ENCODE measurements around the gene BTNL3.

DNA sequence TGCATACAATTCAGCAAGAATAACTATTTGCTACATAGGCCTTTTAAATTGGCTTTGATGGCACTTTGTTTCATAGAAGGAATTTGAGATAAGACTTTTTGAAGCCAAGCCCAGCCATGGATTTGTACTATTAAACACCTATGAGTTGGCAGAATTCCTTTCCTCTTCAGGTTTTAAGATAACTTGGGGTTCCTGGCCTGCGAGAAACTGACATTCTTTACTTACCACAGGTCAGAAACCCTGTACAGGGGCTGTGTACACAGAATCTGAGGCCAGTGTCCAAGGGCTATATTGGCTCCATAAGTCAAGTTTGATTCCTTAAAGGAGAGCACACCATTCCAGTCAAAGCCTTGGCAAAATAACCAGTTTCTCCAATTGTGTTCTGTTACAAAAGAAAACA, 10.8 kb upstream of the BTNL3 start:
- TF ChIP-seq, protein P1, sequence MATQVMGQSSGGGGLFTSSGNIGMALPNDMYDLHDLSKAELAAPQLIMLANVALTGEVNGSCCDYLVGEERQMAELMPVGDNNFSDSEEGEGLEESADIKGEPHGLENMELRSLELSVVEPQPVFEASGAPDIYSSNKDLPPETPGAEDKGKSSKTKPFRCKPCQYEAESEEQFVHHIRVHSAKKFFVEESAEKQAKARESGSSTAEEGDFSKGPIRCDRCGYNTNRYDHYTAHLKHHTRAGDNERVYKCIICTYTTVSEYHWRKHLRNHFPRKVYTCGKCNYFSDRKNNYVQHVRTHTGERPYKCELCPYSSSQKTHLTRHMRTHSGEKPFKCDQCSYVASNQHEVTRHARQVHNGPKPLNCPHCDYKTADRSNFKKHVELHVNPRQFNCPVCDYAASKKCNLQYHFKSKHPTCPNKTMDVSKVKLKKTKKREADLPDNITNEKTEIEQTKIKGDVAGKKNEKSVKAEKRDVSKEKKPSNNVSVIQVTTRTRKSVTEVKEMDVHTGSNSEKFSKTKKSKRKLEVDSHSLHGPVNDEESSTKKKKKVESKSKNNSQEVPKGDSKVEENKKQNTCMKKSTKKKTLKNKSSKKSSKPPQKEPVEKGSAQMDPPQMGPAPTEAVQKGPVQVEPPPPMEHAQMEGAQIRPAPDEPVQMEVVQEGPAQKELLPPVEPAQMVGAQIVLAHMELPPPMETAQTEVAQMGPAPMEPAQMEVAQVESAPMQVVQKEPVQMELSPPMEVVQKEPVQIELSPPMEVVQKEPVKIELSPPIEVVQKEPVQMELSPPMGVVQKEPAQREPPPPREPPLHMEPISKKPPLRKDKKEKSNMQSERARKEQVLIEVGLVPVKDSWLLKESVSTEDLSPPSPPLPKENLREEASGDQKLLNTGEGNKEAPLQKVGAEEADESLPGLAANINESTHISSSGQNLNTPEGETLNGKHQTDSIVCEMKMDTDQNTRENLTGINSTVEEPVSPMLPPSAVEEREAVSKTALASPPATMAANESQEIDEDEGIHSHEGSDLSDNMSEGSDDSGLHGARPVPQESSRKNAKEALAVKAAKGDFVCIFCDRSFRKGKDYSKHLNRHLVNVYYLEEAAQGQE (IDR thresholded peaks at IDR 0.05; ENCODE audit: unreplicated experiment) = no peak
- TF ChIP-seq POLR2AphosphoS5 (IDR thresholded peaks at IDR 0.05; ENCODE audit: low read depth) (no peak), EZH2phosphoT487 (IDR thresholded peaks at IDR 0.05; ENCODE audit: unreplicated experiment) (no peak), CREB1 (CRISPR knock-in tag; IDR thresholded peaks at IDR 0.05; ENCODE audit: low read depth) (no peak), EZH2 (IDR thresholded peaks at IDR 0.05; ENCODE audit: low read depth, unreplicated experiment) (no peak), NANOG (IDR thresholded peaks at IDR 0.05; ENCODE audit: borderline replicate concordance) (no peak), JUNB (IDR thresholded peaks at IDR 0.05; ENCODE audit: unreplicated experiment) (no peak), ZNF114 (CRISPR knock-in tag; IDR thresholded peaks at IDR 0.05) (no peak), STAT1 (IDR thresholded peaks at IDR 0.05; ENCODE audit: unreplicated experiment) (no peak), ZNF331 (CRISPR knock-in tag; IDR thresholded peaks at IDR 0.05; ENCODE audit: low read depth) (no peak), ZNF462 (CRISPR knock-in tag; IDR thresholded peaks at IDR 0.05) (no peak)
- TF ChIP-seq, protein P2, sequence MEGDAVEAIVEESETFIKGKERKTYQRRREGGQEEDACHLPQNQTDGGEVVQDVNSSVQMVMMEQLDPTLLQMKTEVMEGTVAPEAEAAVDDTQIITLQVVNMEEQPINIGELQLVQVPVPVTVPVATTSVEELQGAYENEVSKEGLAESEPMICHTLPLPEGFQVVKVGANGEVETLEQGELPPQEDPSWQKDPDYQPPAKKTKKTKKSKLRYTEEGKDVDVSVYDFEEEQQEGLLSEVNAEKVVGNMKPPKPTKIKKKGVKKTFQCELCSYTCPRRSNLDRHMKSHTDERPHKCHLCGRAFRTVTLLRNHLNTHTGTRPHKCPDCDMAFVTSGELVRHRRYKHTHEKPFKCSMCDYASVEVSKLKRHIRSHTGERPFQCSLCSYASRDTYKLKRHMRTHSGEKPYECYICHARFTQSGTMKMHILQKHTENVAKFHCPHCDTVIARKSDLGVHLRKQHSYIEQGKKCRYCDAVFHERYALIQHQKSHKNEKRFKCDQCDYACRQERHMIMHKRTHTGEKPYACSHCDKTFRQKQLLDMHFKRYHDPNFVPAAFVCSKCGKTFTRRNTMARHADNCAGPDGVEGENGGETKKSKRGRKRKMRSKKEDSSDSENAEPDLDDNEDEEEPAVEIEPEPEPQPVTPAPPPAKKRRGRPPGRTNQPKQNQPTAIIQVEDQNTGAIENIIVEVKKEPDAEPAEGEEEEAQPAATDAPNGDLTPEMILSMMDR (conservative IDR thresholded peaks at IDR 0.05; ENCODE audit: low read depth in 2 of 2) = no peak

Data from GM23338 (cell line).